ENCODE results near the gene ARSD. TPM values are rescaled to one million over a fixed set of nuclear protein-coding genes. Genes with fewer than 3 reads are reported as not detected.

Gene ARSD
- total and polyA plus RNA-seq, 2 of the 13 experiments (the other 11 are each of a cell fraction or from before 2014, with no cell fraction given): 4.8 to 6.8 TPM

DNA sequence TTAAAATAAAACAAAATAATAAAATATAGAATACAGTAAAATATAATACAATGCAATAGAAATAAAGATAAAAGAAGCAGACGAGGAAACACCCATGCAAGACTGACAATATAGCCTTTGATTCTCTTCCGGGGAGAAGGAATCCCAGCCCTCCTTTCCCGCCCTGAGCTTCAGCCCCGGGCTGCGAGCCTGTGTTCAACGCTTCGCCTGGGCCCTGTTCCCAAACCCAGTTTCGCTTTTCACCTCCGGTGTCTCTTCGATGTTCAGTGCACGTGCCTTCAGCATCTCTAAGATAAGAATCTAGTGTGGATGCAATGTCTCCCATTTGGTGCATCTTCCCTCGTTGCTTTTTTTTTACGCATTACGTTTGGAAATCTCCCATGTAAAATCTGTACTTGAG, 38.4 kb upstream of the ARSD start (continued):
- TF ChIP-seq, protein P1, sequence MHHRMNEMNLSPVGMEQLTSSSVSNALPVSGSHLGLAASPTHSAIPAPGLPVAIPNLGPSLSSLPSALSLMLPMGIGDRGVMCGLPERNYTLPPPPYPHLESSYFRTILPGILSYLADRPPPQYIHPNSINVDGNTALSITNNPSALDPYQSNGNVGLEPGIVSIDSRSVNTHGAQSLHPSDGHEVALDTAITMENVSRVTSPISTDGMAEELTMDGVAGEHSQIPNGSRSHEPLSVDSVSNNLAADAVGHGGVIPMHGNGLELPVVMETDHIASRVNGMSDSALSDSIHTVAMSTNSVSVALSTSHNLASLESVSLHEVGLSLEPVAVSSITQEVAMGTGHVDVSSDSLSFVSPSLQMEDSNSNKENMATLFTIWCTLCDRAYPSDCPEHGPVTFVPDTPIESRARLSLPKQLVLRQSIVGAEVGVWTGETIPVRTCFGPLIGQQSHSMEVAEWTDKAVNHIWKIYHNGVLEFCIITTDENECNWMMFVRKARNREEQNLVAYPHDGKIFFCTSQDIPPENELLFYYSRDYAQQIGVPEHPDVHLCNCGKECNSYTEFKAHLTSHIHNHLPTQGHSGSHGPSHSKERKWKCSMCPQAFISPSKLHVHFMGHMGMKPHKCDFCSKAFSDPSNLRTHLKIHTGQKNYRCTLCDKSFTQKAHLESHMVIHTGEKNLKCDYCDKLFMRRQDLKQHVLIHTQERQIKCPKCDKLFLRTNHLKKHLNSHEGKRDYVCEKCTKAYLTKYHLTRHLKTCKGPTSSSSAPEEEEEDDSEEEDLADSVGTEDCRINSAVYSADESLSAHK (CRISPR knock-in tag; IDR thresholded peaks at IDR 0.05; ENCODE audit: borderline replicate concordance): no peak
- TF ChIP-seq, protein P2, sequence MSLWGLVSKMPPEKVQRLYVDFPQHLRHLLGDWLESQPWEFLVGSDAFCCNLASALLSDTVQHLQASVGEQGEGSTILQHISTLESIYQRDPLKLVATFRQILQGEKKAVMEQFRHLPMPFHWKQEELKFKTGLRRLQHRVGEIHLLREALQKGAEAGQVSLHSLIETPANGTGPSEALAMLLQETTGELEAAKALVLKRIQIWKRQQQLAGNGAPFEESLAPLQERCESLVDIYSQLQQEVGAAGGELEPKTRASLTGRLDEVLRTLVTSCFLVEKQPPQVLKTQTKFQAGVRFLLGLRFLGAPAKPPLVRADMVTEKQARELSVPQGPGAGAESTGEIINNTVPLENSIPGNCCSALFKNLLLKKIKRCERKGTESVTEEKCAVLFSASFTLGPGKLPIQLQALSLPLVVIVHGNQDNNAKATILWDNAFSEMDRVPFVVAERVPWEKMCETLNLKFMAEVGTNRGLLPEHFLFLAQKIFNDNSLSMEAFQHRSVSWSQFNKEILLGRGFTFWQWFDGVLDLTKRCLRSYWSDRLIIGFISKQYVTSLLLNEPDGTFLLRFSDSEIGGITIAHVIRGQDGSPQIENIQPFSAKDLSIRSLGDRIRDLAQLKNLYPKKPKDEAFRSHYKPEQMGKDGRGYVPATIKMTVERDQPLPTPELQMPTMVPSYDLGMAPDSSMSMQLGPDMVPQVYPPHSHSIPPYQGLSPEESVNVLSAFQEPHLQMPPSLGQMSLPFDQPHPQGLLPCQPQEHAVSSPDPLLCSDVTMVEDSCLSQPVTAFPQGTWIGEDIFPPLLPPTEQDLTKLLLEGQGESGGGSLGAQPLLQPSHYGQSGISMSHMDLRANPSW (CRISPR knock-in tag; IDR thresholded peaks at IDR 0.05; ENCODE audit: borderline replicate concordance): no peak
- TF ChIP-seq ATAD3A (CRISPR knock-in tag; IDR thresholded peaks at IDR 0.05) (no peak), GPN1 (CRISPR knock-in tag; IDR thresholded peaks at IDR 0.05; ENCODE audit: borderline replicate concordance) (no peak), ZC3H4 (CRISPR knock-in tag; IDR thresholded peaks at IDR 0.05; ENCODE audit: borderline replicate concordance) (no peak), RAD21 (CRISPR knock-in tag; IDR thresholded peaks at IDR 0.05) (no peak), RFXAP (CRISPR knock-in tag; IDR thresholded peaks at IDR 0.05; ENCODE audit: borderline replicate concordance) (no peak), GTF2F1 (IDR thresholded peaks at IDR 0.05; ENCODE audit: low read length) (no peak)
- TF ChIP-seq, protein P3, sequence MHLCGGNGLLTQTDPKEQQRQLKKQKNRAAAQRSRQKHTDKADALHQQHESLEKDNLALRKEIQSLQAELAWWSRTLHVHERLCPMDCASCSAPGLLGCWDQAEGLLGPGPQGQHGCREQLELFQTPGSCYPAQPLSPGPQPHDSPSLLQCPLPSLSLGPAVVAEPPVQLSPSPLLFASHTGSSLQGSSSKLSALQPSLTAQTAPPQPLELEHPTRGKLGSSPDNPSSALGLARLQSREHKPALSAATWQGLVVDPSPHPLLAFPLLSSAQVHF (CRISPR knock-in tag; IDR thresholded peaks at IDR 0.05): no peak
